ES-I3 (cell line): ENCODE results near the gene HSD3B1.
"Not testable (repeated sequence)": the region's sequence is repeated elsewhere in the genome, so short reads cannot be mapped to it uniquely, and the experiment has no call there.

ENCODE experiments used
- H3K36me3 ChIP-seq: 2 replicates; pipeline ENCODE4 v1.6.1; 2013; ENCODE audit warnings: mild to moderate bottlenecking, low read length, control low read depth, moderate library complexity; ENCODE audit not compliant: insufficient read depth
- H3K4me1 ChIP-seq: 2 replicates; pipeline ENCODE4 v1.6.1; 2013; ENCODE audit warnings: mild to moderate bottlenecking, control low read depth, low read length; ENCODE audit not compliant: insufficient read depth
- H3K9ac ChIP-seq: 2 replicates; pipeline ENCODE4 v1.6.1; 2013; ENCODE audit warnings: low read depth, mild to moderate bottlenecking, low read length, moderate library complexity
- H3K9me3 ChIP-seq: 2 replicates; pipeline ENCODE4 v1.6.1; 2013; ENCODE audit warnings: mild to moderate bottlenecking, low read length, moderate library complexity; ENCODE audit not compliant: control insufficient read depth, insufficient read depth

The HSD3B1 gene

GRCh38 chr1:119553302-119554071, 46.5 kb downstream of the HSD3B1 start:
- not testable (repeated sequence) for H3K4me1 ChIP-seq, H3K9ac ChIP-seq, H3K36me3 ChIP-seq, H3K9me3 ChIP-seq

DNA sequence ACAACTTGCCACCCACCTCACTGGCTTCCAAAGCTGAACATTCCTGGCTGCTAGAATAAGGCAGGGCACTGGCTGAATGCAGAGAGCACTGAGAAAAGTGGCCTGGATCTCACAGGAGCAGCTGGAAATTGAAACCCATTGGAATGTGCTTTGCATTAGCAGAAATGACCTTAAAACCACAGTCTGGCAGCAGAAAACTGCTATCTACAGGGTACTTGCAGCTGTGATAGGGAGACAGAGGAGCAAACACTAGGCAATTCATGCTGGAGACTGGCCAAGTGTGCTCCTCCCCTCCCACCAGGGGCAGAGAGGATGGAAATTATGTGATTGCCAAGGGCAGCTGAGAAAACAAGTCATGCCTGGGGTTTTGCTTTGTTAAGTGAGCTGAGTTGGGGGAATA, 47.2 kb downstream of the HSD3B1 start:
- Histone ChIP-seq H3K9me3 (no peaks in the 10 kb centered on the region), H3K36me3 (no peaks in the 10 kb centered on the region), H3K9ac (no peak overlapping the region), H3K4me1 (no peaks in the 10 kb centered on the region)

- H3K4me1 ChIP-seq: no peaks in the 10 kb centered on the region
- no peaks in the 10 kb centered on the region for H3K9me3 ChIP-seq
These were observed 49.4 kb downstream of the HSD3B1 start for GRCh38 chr1:119556423-119556822.

GRCh38 chr1:119560402-119560801, 53.4 kb downstream of the HSD3B1 start:
- not testable (repeated sequence) for H3K9ac ChIP-seq, H3K4me1 ChIP-seq, H3K9me3 ChIP-seq, H3K36me3 ChIP-seq

More at GRCh38 chr1:119556423-119556822, 49.4 kb downstream of the HSD3B1 start:
- Histone ChIP-seq H3K36me3 (no peaks in the 10 kb centered on the region), H3K9ac (no peak overlapping the region)

DNA sequence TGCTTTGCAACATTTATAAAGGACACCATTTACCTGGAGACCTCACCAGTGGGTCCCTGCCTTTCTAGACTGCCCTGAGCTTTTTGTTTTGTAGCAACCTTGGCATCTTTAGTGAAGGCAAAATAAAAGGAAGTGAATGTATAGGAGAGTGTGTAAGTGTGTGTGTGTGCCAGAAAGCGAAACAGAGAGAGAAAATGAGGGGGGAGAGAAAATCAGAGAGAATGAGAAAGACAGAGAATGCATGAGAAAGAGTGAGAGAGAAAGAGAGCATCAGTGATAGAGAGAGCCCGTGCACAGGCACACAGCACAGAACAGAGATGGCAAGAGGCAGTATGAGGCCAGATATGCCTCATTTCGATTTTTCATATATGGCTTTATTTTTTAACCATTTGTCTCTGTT, 57.5 kb downstream of the HSD3B1 start:
- H3K4me1 ChIP-seq: no peaks in the 10 kb centered on the region

More for the DNA sequence above, 57.5 kb downstream of the HSD3B1 start:
- Histone ChIP-seq H3K36me3 (no peaks in the 10 kb centered on the region), H3K9me3 (no peaks in the 10 kb centered on the region), H3K9ac (no peak overlapping the region)
